HCT116 (cell line): ENCODE data around the gene UTS2. TPM values are rescaled to one million over a fixed set of nuclear protein-coding genes. Genes with fewer than 3 reads are reported as not detected.

Experiments used
- ATAC-seq: fragments of 200-7000 bp; cut with Tn5 transposase; 2 replicates; pipeline ENCODE4 v1.9.1; 2020; ENCODE audit warnings: mild to moderate bottlenecking, moderate library complexity
- BruUV-seq: library from RNA; stranded (reverse); fragments of 400-500 nt; replicated peaks from 2 replicates; lab custom pipeline; 2021; lab: Mats Ljungman, UMichigan
- CTCF ChIA-PET: fragments of 300-600 bp; sonication (Branson Sonifier 250); formaldehyde crosslinking; loops from one replicate; lab custom pipeline; 2021; ENCODE audit warnings: antibody characterized with exemption; lab: Charles Lee
- POLR2A ChIA-PET: fragments of 300-600, 350-600 bp; sonication (Branson Sonifier 250); formaldehyde crosslinking; loops from one replicate; lab custom pipeline; 2021; ENCODE audit warnings: antibody characterized with exemption; lab: Charles Lee
- RAD21 ChIA-PET, 2 experiments: fragments of 300-600 bp; sonication (Branson Sonifier 250); formaldehyde crosslinking; loops; one replicate each; lab custom pipeline; 2023; ENCODE audit warnings: low total read pairs in 2 of 2; ENCODE audit not compliant: uncharacterized antibody in 2 of 2, unreplicated experiment in 2 of 2, low non-redundant PET in 1 of 2; lab: Charles Lee
- DNase-seq: peaks from one replicate; pipeline ENCODE4 v3.0.0-alpha.2; 2010; ENCODE audit warnings: low read depth, low spot score
- H2AFZ ChIP-seq: fragments of 200-600 bp; shearing (Covaris generic), sonication (generic); 2 replicates; pipeline ENCODE4 v1.6.1; 2017; ENCODE audit warnings: low read depth, mixed run types, mixed read lengths, antibody characterized with exemption, low read length; ENCODE audit not compliant: poor library complexity, severe bottlenecking
- H3K27ac ChIP-seq: 2 replicates; pipeline ENCODE4 v1.5.1; 2012; ENCODE audit warnings: low read depth, low read length
- H3K27me3 ChIP-seq: fragments of 200-600 bp; sonication (generic); 2 replicates; pipeline ENCODE4 v1.6.1; 2016; ENCODE audit warnings: mixed run types, low read length, mixed read lengths; ENCODE audit not compliant: insufficient read depth
- H3K36me3 ChIP-seq, 2 experiments: fragments of 200-500 bp in 1 of 2; fragments of 200-600 bp in 1 of 2; sonication (Bioruptor generic) in 1 of 2; sonication (generic) in 1 of 2; 2 replicates each; pipeline versions ENCODE4 v1.5.1 to v1.6.1; 2014 to 2016; ENCODE audit warnings: low read length in 2 of 2, inconsistent platforms in 1 of 2, mixed read lengths in 1 of 2, mixed run types in 1 of 2; ENCODE audit not compliant: insufficient read depth in 2 of 2, control insufficient read depth in 1 of 2
- H3K4me1 ChIP-seq, 2 experiments: fragments of 200-600 bp in 1 of 2; sonication (generic) in 1 of 2; 2 replicates each; pipeline versions ENCODE4 v1.5.1 to v1.6.1; 2012 to 2017; ENCODE audit warnings: low read length in 2 of 2, inconsistent platforms in 1 of 2, mild to moderate bottlenecking in 1 of 2, mixed read lengths in 1 of 2, mixed run types in 1 of 2, moderate library complexity in 1 of 2; ENCODE audit not compliant: insufficient read depth in 2 of 2, control insufficient read depth in 1 of 2
- H3K4me2 ChIP-seq: fragments of 200-600 bp; sonication (generic); 2 replicates; pipeline ENCODE4 v1.6.1; 2017; ENCODE audit warnings: mixed run types, low read length, mixed read lengths
- H3K4me3 ChIP-seq, 2 experiments: fragments of 200-600 bp in 1 of 2; sonication (generic) in 1 of 2; replicated peaks in 1 of 2; 2 replicates each; pipeline ENCODE4 v1.5.1; 2011 to 2016; ENCODE audit warnings: low read length in 2 of 2, control low read depth in 1 of 2, low read depth in 1 of 2, mild to moderate bottlenecking in 1 of 2, mixed read lengths in 1 of 2, mixed run types in 1 of 2
- H3K79me2 ChIP-seq: fragments of 200-600 bp; sonication (generic); 2 replicates; pipeline ENCODE4 v1.6.1; 2017; ENCODE audit warnings: mild to moderate bottlenecking, mixed run types, low read length, moderate library complexity, mixed read lengths; ENCODE audit not compliant: insufficient read depth
- H3K9ac ChIP-seq: fragments of 200-600 bp; sonication (generic); 2 replicates; pipeline ENCODE4 v1.6.1; 2016; ENCODE audit warnings: low read length, mixed read lengths
- H3K9me2 ChIP-seq: fragments of 200-600 bp; sonication (generic), shearing (Covaris generic); 2 replicates; pipeline ENCODE4 v1.6.1; 2017; ENCODE audit warnings: mixed run types, mild to moderate bottlenecking, moderate library complexity; ENCODE audit not compliant: insufficient read depth
- H3K9me3 ChIP-seq, 2 experiments: fragments of 200-500 bp in 1 of 2; fragments of 200-600 bp in 1 of 2; sonication (Bioruptor generic) in 1 of 2; sonication (generic) in 1 of 2; 2 replicates each; pipeline ENCODE4 v1.6.1; 2014 to 2017; ENCODE audit warnings: low read length in 2 of 2, mixed read lengths in 2 of 2, inconsistent platforms in 1 of 2, low read depth in 1 of 2, mild to moderate bottlenecking in 1 of 2, mixed run types in 1 of 2, moderate library complexity in 1 of 2; ENCODE audit not compliant: control insufficient read depth in 1 of 2, insufficient read depth in 1 of 2
- H4K20me1 ChIP-seq: fragments of 200-600 bp; sonication (generic), shearing (Covaris generic); 2 replicates; pipeline ENCODE4 v1.6.1; 2017; ENCODE audit warnings: mixed run types, mild to moderate bottlenecking, moderate library complexity; ENCODE audit not compliant: insufficient read depth
- CBX3 ChIP-seq: IDR thresholded peaks from 2 replicates; pipeline ENCODE4 v1.6.1; 2012; ENCODE audit warnings: low read depth
- EZH2 ChIP-seq: fragments of 200-600 bp; sonication (generic); IDR thresholded peaks from 2 replicates; pipeline ENCODE4 v1.6.1; 2017; ENCODE audit warnings: antibody characterized with exemption, mixed run types
- SP1 ChIP-seq: IDR thresholded peaks from 2 replicates; pipeline ENCODE4 v1.6.1; 2012; ENCODE audit warnings: low read depth
- intact Hi-C: fragments of 100-400 bp; cut with micrococcal nuclease; formaldehyde crosslinking; loops from 2 replicates; pipeline ENCODE4 v1.10.0; 2022
- total RNA-seq: library from RNA; stranded (reverse); gene quantifications from one replicate; pipeline ENCODE4 v1.2.1, GENCODE V29; 2021; ENCODE audit not compliant: unreplicated experiment
- TF ChIP-seq, protein P1 (sequence below): IDR thresholded peaks from 2 replicates; pipeline ENCODE4 v1.6.1; 2011; ENCODE audit warnings: mild to moderate bottlenecking, low read length, moderate library complexity; ENCODE audit not compliant: insufficient replicate concordance; ENCODE audit errors: extremely low read depth
- TF ChIP-seq, protein P2 (sequence below): IDR thresholded peaks from 2 replicates; pipeline ENCODE4 v1.6.1; 2012; ENCODE audit warnings: low read depth

UTS2 gene
- total RNA-seq, 1 experiment from 2014 or later = 3.0 TPM

DNA sequence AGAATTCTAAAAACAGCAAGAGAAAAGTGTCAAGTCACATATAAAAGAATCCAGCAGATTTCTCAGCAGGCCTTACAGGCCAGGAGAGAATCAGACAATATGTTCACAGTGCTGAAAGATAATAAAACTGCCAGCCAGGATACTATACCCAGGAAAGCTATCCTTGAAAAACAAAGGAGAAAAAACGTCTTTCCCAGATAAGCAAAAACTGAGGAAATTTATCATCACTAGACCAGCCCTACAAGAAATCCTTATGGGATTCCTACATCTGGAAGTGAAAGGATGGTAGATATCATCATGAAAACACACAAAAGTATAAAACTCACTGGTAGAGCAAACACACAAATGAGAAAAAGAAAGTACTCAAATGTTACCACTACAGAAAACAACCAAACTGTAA is 25.2 kb upstream of the UTS2 start:
- CTCF ChIA-PET = no interaction called here

DNA sequence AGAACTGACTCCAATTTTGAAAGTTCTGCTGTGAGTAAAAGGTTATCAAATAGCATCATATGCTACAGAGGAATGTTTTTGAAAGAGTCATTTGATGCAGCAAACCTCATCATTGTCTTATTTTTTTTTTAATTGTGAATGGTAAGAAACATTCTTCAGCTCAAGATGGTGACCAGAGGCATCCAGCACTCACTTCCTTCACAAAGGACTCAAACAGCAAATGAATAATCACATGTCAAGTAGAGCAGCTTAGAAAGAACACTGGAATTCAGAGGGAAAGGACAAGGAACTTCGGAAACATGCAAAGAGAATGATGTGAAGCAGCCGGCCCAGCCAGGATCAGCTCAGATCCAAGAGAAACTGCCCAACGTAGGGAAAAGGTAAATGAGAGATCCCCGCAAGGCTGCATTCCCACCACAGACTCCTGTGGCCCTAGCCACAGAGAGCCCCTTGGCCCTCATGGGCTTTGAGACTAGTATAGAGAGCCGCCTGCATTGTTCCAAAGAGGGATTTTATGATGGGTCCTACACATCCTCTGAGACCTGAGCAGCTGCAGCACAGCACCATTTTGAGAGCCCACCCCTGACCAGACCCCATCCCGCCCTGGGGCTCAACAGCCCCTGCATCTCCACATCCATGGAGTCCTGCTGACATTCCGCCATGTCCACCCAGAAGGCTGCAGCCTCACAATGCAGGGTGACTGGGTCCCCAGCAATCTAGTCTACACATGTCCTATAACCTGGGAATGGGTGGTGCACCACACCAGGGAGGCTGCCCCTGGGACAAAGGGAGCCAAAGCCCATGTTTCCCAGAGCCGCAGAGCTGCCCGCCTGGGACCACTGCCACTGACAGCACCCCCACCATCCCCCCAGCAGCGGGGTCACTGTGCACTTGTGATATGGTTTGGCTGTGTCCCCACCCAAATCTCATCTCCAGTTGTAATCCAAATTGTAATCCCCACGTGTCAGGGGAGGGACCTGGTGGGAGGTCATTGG is 21.2 kb upstream of the UTS2 start:
- Histone ChIP-seq H3K4me3 (no peak overlapping the region), H2AFZ (no peak overlapping the region), H3K9me2 (no peaks in the 10 kb centered on the region), H4K20me1 (no peaks in the 10 kb centered on the region), H3K27ac (no peak overlapping the region), H3K36me3 (no peaks in the 10 kb centered on the region), H3K27me3 (no peaks in the 10 kb centered on the region), H3K79me2 (no peaks in the 10 kb centered on the region), H3K4me1 (no peaks in the 10 kb centered on the region), H3K9me3 (no peaks in the 10 kb centered on the region), H3K4me2 (no peak overlapping the region), H3K9ac (no peak overlapping the region)
- TF ChIP-seq, protein P1, sequence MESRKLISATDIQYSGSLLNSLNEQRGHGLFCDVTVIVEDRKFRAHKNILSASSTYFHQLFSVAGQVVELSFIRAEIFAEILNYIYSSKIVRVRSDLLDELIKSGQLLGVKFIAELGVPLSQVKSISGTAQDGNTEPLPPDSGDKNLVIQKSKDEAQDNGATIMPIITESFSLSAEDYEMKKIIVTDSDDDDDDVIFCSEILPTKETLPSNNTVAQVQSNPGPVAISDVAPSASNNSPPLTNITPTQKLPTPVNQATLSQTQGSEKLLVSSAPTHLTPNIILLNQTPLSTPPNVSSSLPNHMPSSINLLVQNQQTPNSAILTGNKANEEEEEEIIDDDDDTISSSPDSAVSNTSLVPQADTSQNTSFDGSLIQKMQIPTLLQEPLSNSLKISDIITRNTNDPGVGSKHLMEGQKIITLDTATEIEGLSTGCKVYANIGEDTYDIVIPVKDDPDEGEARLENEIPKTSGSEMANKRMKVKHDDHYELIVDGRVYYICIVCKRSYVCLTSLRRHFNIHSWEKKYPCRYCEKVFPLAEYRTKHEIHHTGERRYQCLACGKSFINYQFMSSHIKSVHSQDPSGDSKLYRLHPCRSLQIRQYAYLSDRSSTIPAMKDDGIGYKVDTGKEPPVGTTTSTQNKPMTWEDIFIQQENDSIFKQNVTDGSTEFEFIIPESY = no peak
- no peak for TF ChIP-seq EZH2
- TF ChIP-seq, protein P2, sequence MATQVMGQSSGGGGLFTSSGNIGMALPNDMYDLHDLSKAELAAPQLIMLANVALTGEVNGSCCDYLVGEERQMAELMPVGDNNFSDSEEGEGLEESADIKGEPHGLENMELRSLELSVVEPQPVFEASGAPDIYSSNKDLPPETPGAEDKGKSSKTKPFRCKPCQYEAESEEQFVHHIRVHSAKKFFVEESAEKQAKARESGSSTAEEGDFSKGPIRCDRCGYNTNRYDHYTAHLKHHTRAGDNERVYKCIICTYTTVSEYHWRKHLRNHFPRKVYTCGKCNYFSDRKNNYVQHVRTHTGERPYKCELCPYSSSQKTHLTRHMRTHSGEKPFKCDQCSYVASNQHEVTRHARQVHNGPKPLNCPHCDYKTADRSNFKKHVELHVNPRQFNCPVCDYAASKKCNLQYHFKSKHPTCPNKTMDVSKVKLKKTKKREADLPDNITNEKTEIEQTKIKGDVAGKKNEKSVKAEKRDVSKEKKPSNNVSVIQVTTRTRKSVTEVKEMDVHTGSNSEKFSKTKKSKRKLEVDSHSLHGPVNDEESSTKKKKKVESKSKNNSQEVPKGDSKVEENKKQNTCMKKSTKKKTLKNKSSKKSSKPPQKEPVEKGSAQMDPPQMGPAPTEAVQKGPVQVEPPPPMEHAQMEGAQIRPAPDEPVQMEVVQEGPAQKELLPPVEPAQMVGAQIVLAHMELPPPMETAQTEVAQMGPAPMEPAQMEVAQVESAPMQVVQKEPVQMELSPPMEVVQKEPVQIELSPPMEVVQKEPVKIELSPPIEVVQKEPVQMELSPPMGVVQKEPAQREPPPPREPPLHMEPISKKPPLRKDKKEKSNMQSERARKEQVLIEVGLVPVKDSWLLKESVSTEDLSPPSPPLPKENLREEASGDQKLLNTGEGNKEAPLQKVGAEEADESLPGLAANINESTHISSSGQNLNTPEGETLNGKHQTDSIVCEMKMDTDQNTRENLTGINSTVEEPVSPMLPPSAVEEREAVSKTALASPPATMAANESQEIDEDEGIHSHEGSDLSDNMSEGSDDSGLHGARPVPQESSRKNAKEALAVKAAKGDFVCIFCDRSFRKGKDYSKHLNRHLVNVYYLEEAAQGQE = no peak
- CTCF ChIA-PET = no interaction called here
- ATAC-seq (no peak), DNase-seq (no peak)
- RAD21 ChIA-PET = no interaction called here
- intact Hi-C loops = no loop called here
- POLR2A ChIA-PET = no interaction called here
- no TSS peak for BruUV-seq

More for the DNA sequence above, 25.2 kb upstream of the UTS2 start:
- H3K79me2 ChIP-seq = no peaks in the 10 kb centered on the region
- H3K4me2 ChIP-seq = no peak overlapping the region
- no peaks in the 10 kb centered on the region for H4K20me1 ChIP-seq
- H3K9me2 ChIP-seq = no peaks in the 10 kb centered on the region
- H3K9me3 ChIP-seq = no peaks in the 10 kb centered on the region
- TF ChIP-seq SP1 = no peak
- TF ChIP-seq CBX3 = peak; percentile 42; the same call in 1 of the 2 replicates
- H2AFZ ChIP-seq = no peak overlapping the region
- ChIA-PET RAD21 (no interaction called here), POLR2A (no interaction called here)
- no peak overlapping the region for H3K4me3 ChIP-seq
- ATAC-seq (no peak), DNase-seq (no peak)
- H3K27me3 ChIP-seq = no peaks in the 10 kb centered on the region
- intact Hi-C loops = no loop called here
- no peak overlapping the region for H3K27ac ChIP-seq
- no peak overlapping the region for H3K9ac ChIP-seq
- BruUV-seq = no TSS peak
- H3K36me3 ChIP-seq = no peaks in the 10 kb centered on the region
- no peaks in the 10 kb centered on the region for H3K4me1 ChIP-seq
